Left kidney (tissue), 8 donors: ENCODE results near the gene PRPF4. TPM values are rescaled to one million over a fixed set of nuclear protein-coding genes. Genes with fewer than 3 reads are reported as not detected.
A peak's percentile ranks its signal among the peaks of the same experiment; 100 is the strongest.
"Not testable (repeated sequence)": the region's sequence is repeated elsewhere in the genome, so short reads cannot be mapped to it uniquely, and the experiment has no call there.

ENCODE experiments used
- DNase-seq: peaks from one replicate; pipeline ENCODE4 v3.0.0-alpha.2; 2013
- long read RNA-seq, 8 donors: transcript quantifications; one replicate each; lab custom pipeline, GENCODE V29; 2026
- polyA plus RNA-seq: library from polyadenylated mRNA; unstranded; fragments of 120-200 nt; gene quantifications from one replicate; pipeline ENCODE4 v1.2.1, GENCODE V29; 2013; ENCODE audit not compliant: insufficient read length

Gene PRPF4
- 43.3 TPM for polyA plus RNA-seq
- long read RNA-seq, donor 1, transcript PRPF4-202 (14 exons, 3,212 nt) = major isoform, 7 of 8 reads
- long read RNA-seq, donor 1, partial matches to known transcripts = 0 of 8 reads
- long read RNA-seq, donor 1, other reads (novel, unspliced or antisense) = 0 of 8 reads
- long read RNA-seq, donor 2, partial matches to known transcripts = 0 of 2 reads
- long read RNA-seq, donor 2, other reads (novel, unspliced or antisense) = 0 of 2 reads
- long read RNA-seq, donor 3, partial matches to known transcripts = 0 of 5 reads
- long read RNA-seq, donor 3, other reads (novel, unspliced or antisense) = 0 of 5 reads
- long read RNA-seq, donor 4 = 0 reads
- long read RNA-seq, donor 5, transcript PRPF4-202 (14 exons, 3,212 nt) = major isoform, 12 of 15 reads
- long read RNA-seq, donor 5, partial matches to known transcripts = 0 of 15 reads
- long read RNA-seq, donor 5, other reads (novel, unspliced or antisense) = 0 of 15 reads
- long read RNA-seq, donor 6, transcript PRPF4-202 (14 exons, 3,212 nt) = major isoform, 6 of 12 reads
- long read RNA-seq, donor 6, partial matches to known transcripts = 5 of 12 reads
- long read RNA-seq, donor 6, other reads (novel, unspliced or antisense) = 0 of 12 reads
- long read RNA-seq, donor 7, transcript PRPF4-202 (14 exons, 3,212 nt) = major isoform, 11 of 46 reads
- long read RNA-seq, donor 7, partial matches to known transcripts = 33 of 46 reads
- long read RNA-seq, donor 7, other reads (novel, unspliced or antisense) = 0 of 46 reads
- long read RNA-seq, donor 8, partial matches to known transcripts = 11 of 12 reads
- long read RNA-seq, donor 8, other reads (novel, unspliced or antisense) = 0 of 12 reads

DNA sequence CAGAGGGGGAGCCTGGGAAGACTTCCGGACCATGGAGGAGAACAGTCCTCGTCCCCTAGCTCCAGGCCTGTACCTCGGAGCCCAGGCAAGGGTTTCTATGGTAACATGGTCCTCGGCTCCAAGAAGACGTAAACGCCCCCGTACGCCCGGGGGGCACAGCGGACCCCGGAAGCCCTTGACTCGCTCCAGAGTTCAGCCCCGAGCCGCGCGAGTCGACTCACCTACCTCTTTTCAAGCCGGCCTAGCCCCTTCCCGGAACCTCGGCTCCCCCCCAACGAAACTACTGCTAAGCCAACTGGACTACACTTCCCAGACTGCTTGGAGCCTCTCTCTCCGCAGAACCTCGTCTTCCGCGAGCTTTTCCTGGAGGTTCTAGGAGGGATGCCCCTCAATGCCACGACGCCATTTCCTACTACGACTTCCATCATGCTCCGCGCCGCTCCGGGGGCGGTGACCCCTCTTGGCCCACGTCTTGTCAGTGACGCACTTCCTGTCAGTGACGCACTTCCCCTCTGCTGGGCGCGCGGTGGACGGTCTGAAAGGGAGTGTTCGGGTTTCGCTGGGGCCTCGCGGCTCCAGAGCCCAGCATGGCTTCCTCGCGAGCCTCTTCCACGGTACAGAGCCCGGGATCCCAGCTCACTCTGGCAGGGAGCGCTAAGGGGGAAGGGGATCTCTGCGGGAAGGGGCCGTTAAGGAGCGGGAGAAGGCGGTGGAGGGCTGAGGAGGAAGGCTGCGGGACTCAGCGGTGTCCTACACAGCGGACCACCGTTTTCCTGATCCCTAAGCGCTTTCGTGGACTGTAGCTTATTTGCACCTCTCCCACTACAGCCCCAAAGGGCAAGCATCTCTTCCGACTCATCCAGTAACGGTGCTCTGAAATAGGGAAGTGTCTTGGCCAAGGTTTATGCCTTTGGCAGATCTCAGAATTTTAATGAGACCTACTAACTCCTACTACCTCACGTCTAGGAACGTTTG, at the start of gene PRPF4, which contains the start of gene CDC26:
Gene PRPF4, plus strand, starts transcription at position 502 of the 975 bp plus-strand sequence. Its CDS starts 86 bp downstream, at position 588.
Gene CDC26, minus strand, starts transcription at position 416 of the 975 bp plus-strand sequence. CDS start 3,065 bp downstream, outside the sequence.
- peak; percentile 98 for DNase-seq

- no peak for DNase-seq
These were observed 48.0 kb upstream of the PRPF4 start for GRCh38 chr9:113227436-113227835.

GRCh38 chr9:113228130-113228665, 47.3 kb upstream of the PRPF4 start:
- DNase-seq = no peak

- DNase-seq = no peak
These were observed 43.8 kb upstream of the PRPF4 start for GRCh38 chr9:113231701-113232100.

- DNase-seq = not testable (repeated sequence)
These were observed 39.7 kb upstream of the PRPF4 start for GRCh38 chr9:113235701-113236255.

DNA sequence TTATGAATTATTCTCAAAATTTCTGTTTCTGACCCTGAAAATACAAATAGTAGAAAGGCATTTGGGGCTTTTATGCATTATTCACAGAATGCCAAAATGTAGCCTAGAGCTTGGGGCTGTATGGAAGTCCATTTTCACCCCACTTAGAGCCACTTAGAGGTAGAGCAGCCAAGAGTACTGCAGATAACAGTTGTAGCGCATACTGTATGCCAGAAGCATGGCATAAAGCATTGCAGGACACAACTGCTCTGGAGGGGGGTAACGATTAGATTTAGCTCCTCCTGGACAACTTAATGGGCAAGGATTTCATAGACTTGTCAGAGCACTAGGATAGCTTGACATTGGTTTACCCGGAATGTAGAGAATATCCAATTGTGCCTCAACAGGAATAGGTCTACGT, 38.4 kb upstream of the PRPF4 start:
- no peak for DNase-seq

DNA sequence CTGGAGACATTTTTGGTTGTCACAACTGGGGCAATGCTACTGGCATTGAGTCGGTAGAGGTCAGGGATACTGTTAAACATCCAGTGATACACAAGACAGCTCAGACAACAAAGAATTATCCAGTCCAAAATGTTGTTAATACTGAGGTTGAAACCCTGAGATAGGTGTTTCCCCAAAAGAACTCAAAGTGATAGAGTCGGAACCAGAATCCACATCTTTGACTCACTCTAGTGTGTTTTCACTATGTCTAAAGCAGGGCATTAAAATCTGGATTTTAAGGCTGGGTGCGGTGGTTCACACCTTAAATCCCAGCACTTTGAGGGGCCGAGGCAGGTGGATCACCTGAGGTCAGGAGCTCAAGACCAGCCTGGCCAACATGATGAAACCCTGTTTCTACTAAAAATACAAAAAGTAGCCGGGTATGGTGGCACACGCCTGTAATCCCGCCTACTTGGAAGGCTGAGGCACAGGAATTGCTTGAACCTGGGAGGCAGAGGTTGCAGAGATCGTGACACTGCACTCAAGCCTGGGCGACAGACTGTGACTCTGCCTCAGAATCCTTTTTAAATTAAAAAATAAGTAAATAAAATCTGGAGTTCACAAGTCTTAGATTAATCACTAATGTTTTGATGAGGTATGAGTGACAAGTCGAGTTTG, 37.1 kb upstream of the PRPF4 start:
- no peak for DNase-seq

- DNase-seq = no peak
These were observed 36.6 kb upstream of the PRPF4 start for GRCh38 chr9:113238859-113239232.

- DNase-seq = no peak
These were observed 34.3 kb upstream of the PRPF4 start for GRCh38 chr9:113241161-113241560.

- no peak for DNase-seq
These were observed 30.9 kb upstream of the PRPF4 start for GRCh38 chr9:113244556-113244955.

DNA sequence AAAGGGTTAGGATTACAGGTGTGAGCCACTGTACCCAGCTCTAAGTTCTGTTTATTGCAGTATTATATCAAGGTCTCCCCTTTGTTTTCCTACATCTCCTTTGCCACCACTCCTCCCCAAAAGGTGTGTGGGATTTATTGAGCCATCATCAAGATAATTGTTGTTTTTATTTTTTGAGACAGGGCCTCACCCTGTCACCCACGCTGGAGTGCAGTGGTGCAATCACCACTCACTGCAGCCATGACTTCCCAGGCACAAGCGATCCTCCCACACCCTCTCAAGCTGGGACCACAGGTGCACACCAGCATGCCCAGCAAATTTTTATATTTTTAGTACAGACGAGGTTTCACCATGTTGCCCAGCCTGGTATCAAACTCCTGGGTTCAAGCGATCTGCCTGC, 29.6 kb upstream of the PRPF4 start:
- DNase-seq = no peak

DNA sequence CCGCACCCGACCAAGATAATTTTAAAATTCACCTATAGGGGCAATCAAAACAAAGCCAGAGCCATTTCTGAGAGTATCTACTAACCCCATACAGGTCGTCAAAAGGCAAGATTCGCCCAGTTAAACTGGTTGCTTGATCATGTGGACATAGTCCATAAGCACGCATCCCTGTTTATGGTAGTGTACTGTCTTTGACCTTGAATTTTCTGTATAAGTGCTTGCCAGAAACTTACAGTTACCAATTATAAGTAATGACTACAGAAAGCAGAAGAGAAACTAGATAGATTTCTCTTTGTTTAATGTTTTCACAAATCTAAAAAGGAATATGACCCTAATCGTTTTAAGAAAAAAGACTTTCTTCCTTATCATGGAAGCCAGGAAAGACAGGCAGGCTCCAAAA, 28.5 kb upstream of the PRPF4 start:
- DNase-seq = no peak

DNA sequence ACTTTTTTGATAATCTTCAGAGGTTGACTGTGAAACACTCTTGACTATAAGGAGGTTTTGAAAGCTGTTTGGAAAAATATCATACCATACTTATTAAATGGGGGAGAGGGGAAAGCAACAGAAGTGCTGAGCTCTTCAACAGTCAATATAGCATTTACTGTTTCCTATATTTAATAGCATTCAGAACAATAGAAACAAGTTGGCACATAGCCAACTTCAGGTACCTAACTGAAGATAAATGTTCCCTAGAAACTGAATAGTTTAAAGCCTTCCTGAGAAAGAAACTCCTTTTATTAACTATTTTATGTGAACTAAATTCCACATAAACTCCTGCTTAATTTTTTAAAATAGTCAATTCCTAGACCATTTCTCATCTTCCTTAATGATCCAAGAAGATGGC, 27.8 kb upstream of the PRPF4 start:
- DNase-seq = no peak

- DNase-seq = not testable (repeated sequence)
These were observed 25.8 kb upstream of the PRPF4 start for GRCh38 chr9:113249661-113250060.

- DNase-seq = no peak
These were observed 24.7 kb upstream of the PRPF4 start for GRCh38 chr9:113250807-113251206.

- no peak for DNase-seq
These were observed 20.5 kb upstream of the PRPF4 start for GRCh38 chr9:113254991-113255390.

DNA sequence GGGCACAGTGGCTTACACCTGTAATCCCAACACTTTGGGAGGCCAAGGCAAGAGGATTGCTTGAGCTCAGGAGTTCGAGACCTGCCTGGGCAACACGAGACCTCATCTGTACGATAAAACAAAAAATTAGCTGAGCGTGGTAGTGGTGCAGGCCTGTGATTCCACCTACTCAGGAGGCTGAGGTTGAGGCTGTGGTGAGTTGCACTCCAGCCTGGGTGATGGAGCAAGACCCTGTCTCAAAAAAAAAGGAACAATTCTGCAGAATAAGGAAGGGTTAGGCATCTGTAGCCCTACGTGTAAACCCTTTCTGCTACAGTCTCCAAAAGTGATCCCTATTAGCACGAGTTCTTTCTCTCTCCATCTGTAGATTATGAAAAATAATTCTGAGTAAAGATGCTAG, 20.0 kb upstream of the PRPF4 start:
- no peak for DNase-seq

DNA sequence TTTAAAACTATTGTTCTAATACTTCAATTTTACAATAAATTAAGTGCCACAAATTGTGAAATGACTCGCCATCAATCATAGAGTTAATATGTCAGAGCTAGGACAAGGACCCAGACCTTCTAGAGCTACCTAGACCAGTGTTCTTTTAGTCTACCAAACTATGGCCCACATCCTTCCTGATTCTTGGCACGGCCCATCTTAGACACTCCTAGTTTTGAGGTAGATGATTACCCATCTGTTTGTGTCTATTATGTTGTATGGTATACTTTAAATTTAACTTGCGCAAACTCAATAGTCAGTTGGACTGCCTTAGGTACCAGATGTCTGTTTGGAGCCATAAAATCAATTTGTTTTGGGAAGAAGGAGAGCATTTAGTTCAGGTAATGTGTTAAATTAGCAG, 17.6 kb upstream of the PRPF4 start:
- no peak for DNase-seq

DNA sequence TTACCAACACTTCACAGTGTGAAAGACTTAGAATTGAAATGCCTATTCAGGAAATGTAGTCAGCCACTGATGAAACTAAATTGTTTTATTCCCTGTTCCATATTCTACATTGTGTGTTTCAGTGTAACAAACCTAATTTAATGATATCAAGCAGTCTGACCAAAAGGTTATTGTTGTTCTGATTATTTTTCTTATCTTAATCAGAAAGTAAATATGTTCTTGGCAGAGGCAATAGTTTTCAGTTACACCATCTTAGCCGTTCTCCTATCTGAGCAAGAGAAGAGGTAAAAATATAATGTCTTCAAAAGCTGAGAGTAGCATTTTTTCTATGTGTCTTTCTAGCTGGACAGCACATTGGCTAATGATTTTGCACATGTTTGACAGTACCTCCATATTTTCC, 17.2 kb upstream of the PRPF4 start:
- no peak for DNase-seq

DNA sequence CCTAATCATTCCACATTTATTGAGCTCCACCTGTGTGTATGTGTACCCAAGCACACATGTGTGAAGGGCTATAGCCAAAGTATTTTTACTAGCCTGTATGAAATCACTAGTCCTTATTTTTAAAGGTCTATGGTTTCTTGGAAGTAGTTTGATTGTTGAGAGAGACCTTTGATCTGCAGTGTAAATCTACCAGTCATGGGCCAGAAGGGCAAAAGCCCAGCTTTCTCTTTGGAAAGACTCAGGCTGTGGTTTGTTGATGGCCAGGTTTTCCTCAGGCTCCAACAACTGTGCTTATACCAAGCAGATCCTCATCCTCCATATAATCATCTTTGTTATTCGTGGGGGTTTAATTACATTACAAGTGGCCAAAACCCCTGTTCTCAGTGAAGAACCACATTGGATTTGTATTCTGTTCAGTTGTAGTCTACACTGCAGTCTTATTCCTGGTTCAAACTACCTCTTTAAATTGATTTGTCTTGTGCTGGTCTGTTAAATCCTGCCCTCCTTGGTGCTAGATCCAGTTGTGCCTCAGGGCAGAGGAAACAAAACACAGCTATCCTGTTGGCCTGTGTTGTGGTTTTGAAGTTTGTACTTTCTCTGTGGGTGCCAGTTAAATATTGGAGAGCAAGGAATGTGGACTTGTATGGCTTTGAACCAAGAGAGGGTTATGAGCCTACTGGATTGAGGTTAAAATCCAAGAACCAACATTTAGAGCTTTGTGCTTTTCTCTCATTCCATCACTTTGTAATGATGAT, 13.4 kb upstream of the PRPF4 start:
- DNase-seq = no peak
